T1000 (cell line): Measurements from ENCODE around the gene KHDC3L.

Source experiments
- DNase-seq: peaks from one replicate; lab custom pipeline; 2025; ENCODE audit warnings: mixed read lengths; lab: John Stamatoyannopoulos, UW

Gene KHDC3L, protein sequence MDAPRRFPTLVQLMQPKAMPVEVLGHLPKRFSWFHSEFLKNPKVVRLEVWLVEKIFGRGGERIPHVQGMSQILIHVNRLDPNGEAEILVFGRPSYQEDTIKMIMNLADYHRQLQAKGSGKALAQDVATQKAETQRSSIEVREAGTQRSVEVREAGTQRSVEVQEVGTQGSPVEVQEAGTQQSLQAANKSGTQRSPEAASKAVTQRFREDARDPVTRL

DNA sequence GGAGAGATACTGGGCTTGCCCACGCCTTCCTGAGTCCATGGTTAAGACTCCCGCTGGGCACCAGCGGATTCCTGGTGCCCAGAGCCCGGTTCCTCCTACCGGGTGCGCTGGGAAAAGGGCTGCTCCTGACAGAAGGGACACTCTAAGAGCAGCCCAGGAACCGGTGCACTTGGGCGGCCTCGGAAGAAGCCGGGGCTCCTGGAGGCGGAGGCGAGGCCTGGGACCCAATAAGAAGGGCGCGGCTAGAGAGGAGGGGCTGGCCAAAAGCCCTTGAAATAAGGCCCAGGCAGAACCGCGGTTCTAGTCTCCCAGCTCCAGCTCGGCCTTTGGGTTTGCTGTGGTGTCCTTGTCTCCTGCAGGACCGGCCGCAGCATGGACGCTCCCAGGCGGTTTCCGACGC is at the start of gene KHDC3L:
Gene KHDC3L (plus strand): TSS at position 301 of the 400 bp plus-strand sequence. CDS start 72 bp downstream, at position 373.
- no peak for DNase-seq

DNA sequence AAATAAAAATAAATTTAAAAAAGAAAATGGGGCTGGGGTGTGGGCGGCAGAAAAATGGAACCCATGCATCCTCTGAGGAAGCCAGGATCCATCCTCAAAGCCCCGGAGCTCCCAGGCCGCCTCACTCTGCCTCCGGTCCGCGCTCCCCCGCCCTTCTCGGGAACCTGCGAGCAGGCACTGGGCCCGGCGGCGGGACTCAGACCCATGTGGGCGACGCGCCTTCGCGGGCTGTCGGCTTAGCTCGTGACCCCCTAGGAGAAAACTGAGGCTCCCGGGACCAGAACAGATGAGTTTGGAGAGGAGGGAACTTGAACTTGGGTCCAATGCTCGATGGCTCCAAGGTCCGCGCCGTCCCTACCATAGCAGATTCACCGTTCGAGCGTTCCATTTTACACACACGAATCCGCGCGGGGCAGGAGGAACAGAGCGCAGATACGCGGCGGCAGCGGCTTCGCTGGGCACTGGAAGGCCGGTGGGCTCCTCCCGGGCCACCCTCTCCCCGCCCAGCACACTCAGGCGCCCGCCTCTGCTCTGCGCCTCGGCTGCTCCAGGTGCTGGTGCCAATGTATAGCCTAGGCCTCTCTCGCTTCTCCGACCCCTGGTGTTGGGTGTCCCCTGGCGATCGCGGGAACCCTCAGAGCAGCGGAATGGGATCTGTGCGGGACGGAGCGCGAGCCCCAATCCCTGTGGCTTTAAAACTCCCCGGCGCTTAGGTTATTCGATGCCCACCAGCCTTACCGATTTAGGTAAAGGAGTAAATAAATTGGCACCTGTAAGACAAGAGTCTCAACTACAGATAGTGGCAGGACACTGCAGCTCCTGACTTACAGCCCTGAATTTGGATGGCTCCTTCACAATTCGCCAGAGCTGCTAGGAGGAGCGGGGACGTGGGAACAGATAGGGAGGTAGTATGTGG is 47.6 kb upstream of the KHDC3L start:
- DNase-seq = no peak

DNA sequence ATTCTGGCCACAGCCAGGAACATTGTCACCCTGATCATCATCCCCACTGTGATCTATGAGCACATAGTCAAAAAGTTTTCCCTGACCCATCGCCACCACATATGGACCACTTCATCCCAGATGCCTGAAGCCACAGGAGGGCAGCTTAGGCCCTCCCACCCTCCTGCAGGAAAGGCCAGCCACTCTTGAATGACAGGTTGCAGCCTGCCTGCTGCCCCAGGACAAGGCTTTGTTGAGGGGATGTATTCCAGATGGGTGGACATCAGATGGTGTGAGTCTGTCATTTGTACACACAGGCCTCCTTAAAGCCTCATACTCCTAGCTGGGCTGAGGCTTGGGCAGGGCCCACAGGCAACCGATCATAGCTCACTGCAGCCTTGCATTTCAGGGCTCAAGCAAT is 39.1 kb upstream of the KHDC3L start:
- no peak for DNase-seq

DNA sequence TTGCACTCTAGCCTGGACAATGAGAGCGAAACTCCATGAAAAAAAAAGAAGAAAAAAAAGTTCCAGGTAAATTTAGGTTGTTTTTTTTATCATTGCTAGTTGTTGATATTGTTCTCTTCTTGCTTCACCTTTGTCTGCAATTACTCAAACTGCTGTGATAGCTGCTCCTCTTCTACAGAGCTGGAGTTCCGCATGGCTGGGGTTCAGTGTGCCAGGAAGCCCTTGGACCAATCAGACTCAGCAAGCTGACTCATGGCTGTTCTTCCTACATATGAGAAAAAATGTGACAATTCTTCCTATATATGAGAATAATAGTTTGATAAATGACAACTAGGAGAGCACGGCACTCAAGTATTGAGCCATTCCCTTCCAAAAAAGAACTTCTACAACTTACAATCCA is 36.8 kb upstream of the KHDC3L start:
- DNase-seq = no peak

DNA sequence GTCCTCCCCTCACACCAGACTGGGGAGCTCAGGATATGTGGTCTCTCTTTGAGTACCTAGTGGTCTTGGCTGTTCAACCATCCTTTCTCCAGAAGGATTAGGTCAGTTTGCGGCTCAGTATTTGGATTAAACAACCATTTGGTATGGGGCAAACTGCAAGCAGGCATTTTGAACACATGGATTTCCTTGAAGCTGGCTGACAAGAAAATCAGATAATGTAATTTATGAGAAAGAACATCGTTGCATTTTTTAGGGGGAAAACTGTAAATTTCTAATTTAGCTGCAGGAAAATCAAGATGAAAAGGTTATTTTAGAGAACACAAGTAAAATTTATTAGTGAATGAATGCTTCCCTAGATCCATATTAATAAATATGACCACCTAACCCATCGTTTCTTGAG is 33.7 kb upstream of the KHDC3L start:
- DNase-seq = no peak

DNA sequence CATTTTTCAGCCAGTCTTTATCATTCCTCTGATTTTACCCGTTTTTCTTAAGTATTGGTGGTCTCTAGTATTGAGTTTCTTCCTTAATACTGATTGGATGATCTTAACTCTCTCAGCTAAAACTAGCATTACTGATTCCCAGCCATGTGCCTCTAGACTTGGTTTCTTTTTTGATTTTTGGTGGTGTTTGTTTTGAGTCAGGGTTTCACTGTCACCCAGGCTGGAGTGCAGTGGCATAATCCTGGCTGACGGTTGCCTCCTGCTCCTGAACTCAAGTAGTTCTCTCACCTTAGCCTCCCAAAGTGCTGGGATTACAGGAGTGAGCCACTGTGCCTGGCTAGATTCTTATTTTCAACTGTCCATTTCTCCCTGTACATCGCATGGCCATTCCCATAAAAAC is 33.3 kb upstream of the KHDC3L start:
- no peak for DNase-seq

DNA sequence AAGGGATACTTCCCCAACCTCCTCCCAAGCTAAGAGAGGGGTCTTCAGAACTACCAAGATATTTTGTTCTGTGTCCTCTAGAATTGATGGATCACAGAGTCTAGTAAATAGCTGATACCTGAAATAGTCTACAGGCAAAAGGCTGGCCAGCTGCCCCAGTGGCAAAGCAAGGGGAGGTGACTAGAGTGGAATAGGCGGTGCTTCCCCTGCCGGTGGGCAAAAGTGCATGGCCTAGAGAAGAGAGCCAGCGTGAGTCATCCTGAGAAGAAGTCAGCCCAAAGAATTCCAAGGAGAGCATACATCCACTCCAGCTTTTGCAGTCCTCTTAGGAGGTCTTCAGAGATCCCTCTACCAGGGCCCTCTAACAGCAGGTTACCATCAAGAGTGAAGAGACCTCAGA is 23.1 kb upstream of the KHDC3L start:
- peak; percentile 15 for DNase-seq

DNA sequence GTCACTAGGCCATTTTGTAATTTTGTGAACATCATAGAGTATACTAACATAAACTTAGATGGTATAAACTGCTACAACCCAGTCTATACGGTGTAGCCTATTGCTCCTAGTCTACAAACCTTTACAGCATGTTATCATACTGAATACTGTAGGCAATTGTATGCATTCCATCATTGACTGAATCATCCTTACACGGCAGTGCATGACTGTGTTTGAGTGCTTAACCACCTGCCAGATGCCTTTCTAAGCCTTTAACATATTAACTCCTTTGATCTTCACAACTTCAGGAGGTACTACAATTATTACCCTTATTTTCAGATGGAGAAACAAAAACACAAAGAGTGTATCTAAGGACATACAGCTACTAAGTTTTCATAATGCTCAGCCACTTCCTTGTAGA is 22.4 kb upstream of the KHDC3L start:
- no peak for DNase-seq

DNA sequence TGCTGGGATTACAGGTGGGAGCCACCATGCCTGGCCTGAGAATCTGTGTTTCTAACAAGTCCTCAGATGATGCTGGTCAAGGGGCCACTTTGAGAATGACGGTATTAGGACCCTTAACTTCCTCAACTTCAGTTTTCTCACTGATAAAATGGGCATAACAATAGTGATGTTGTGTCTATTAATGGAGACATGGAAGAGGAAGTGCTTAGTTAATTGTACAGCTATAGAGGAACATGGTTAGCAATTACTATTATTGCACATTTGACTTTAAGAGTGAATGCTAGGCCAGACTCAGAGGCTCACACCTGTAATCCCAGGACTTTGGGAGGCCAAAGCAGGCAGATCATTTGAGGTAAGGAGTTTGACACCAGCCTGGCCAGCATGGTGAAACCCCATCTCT is 21.1 kb upstream of the KHDC3L start:
- no peak for DNase-seq

DNA sequence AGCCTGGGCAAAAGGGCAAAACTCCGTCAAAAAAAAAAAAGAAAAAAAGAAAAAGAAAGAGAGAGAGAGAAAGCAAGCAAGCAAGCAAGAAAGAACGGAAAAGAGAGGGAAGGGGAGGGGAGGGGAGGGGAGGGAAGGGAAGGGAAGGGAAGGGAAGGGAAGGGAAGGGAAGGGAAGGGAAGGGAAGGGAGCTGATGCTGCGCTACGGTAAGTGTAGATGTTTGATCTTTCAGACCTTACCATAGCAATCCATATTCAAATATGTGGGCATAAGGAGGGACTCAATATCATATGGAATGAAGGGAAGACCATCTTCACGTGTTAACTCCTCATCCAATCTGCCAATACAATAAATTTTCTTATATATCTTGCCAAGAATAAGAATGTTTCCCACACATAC is 20.3 kb upstream of the KHDC3L start:
- no peak for DNase-seq

DNA sequence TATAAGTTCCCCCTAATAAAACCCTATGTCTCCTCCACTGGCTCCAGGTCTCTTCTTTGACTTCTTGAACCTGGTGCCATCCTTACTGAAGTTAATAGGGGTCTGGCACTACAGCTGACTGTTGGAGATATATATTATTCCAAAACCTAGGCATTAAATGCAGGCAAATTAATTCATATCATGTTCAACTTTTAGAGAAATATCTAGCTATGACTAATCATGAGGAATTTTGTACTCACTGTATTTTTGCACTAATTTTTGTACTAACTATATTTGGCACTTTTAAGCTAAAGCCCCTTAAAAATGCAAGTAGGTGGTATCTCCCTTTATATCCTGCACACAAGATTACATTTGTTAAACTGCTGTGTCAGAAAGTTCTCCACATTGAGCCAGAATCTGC is 19.3 kb upstream of the KHDC3L start:
- DNase-seq = no peak

DNA sequence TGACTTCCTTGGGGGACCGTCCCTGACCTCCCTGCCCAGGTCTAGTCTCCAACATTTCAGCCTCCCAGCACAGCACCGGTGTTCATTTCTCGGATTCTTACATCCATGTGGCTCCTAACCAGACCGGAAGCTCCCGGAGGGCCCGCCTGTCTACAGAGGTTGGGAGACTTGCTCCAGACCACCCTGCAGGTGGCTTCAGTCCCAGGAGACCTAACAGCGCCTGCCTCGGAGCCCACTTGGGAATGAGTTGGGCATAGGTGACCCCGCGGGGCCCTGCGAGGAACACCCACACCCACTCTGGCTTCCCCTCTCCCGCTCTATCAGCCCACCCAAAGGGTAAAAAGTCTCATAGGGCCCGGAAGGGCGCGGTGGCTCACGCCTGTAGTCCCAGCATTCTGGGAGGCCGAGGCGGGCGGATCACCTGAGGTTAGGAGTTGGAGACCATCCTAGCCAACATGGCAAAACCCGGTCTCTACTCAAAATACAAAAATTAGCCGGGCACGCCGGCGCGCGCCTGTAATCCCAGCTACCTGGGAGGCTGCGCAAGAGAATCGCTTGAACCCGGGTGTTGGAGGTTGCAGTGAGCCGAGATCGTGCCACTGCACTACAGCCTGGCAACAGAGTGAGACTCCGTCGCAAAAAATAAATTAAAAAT is 13.8 kb upstream of the KHDC3L start:
- DNase-seq = no peak

DNA sequence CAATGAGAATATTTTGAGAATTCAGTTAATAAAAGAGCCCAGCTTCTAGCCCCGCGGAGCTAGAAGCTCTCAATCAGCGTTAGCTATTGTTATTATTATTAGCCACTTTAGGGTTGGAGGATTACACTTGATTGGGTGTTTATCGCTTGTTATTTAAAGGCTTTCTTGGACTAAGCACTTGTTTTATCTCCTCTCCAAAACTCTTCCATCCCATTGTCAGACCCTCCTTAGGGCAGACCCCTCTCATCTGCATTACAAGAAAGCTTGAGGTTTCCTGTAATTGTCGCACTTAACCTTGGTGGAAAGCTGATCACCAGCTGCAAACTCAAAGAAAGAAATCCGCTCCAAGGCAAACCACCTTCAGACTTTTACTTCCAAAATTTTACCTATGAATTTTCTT is 13.1 kb upstream of the KHDC3L start:
- no peak for DNase-seq

DNA sequence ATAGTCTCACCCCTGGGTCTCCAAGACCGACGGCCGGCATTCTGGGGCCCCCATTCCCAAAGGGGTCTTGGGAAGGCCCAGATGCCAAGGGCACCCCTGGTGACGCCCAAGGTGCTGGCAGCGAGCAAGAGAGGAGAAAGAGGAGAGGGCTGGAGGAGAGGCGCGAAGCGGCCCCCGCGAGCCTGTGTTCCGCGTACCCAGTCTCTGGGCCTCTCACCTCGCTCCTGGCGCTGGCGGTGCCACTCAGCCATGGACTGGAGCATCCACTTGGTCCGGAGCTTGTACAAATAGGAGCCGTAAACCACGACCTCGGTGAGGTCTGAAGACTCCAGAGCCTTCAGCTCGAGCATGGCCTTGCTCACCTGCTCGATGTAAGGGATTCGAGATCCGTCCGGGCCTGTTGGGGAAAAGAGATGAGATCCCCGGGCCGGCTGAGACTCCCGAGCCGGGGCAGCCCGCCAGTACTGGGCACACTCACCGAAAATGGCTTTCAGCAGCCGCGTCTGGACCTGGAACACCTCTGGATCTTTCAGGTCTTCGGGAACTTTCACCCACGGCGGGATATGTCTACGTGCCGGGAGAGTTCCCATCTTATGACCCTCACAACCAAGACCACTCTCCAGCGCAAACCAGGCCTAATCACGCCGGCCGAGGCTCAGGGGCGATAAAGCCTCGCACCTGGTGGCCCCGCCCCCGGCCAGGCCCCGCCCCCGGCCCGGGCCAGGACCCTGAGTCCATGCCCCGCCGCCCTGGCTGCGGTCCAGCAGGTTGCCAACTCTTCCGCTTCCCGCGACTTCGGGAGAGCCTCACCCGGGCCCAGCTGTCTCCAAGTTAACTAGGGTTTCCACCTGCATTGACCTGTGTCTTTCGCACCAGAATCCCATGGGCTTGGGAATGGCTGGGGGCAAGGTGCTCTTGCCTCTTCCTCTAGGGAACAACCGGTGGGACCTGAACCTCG is 8.5 kb upstream of the KHDC3L start, which contains the start of gene DPPA5:
Gene DPPA5 (minus strand): TSS at position 641 of the 958 bp plus-strand sequence. CDS start 51 bp downstream, at position 590.
- no peak for DNase-seq

DNA sequence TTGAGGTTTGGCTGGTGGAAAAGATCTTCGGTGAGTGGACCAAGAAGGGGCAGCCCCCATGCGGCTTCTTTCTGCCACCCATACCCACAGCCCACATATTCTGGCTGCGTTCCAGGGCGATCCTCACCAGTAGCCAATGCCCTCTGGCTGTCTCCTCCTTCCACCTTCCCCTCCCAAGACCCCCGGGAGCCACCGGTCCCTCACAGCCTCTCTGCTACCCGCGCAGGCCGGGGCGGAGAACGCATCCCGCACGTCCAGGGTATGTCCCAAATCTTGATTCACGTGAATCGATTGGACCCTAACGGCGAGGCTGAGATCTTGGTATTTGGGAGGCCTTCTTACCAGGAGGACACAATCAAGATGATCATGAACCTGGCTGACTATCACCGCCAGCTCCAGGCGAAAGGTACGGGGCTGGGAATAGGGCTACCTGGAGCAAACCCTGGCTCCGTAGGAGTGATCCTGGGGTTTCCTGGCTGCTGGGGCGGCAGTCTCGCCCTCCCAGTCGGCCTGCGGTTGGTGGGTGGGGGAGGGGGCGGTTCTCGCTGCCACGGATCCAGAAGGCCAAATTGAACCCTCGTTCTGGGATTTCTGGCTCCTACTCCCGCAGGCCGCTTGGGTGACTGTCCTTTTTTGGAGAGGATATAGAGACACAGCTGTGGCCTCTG is 545 bp downstream of the KHDC3L start:
- no peak for DNase-seq

DNA sequence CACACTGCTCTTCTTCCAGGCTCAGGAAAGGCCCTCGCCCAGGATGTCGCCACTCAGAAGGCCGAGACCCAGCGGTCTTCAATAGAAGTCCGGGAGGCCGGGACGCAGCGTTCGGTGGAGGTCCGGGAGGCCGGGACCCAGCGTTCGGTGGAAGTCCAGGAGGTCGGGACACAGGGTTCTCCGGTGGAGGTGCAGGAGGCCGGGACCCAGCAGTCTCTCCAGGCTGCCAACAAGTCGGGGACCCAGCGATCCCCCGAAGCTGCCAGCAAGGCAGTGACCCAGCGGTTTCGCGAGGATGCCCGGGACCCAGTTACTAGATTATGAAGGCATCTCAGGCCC is 1.0 kb downstream of the KHDC3L start:
- no peak for DNase-seq

DNA sequence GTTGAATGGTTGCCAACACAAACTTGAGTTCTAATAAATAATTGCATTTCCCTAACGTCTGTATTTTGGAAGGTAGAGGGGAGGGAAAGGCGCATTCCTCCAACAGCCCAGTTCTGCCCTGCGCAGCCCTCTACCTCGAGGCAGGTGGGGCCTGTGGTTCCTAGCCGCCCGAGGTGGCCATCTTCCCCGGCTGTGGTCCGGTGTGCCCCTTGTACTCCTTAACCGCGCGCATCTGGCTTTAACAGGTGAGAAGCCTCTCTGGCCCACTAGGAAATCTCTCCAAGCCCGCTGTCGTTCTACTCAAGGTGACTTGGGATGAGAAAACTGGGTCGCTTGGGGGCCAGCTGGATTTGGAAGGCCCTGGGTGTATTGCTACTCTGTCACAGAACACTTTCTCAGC is 1.7 kb downstream of the KHDC3L start:
- DNase-seq = no peak

DNA sequence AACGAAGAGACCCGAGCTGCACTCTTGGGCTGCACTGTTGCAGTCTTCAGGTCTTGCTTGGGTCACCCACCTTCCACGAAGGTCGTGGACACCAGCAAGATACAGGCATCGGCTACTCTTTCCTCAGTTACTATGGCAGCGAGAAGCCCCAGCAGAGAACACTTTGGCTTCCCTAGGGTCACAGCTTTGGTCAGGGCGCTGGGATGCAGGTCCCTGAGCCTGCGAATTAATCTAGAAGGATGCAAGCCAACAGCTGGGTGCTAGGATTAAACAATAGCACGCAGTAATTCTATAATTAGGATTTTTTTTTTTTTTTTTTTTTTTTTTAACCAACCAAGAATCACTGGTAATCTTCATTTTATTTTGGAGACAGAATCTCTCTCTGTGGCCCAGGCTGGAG is 2.1 kb downstream of the KHDC3L start:
- DNase-seq = no peak

DNA sequence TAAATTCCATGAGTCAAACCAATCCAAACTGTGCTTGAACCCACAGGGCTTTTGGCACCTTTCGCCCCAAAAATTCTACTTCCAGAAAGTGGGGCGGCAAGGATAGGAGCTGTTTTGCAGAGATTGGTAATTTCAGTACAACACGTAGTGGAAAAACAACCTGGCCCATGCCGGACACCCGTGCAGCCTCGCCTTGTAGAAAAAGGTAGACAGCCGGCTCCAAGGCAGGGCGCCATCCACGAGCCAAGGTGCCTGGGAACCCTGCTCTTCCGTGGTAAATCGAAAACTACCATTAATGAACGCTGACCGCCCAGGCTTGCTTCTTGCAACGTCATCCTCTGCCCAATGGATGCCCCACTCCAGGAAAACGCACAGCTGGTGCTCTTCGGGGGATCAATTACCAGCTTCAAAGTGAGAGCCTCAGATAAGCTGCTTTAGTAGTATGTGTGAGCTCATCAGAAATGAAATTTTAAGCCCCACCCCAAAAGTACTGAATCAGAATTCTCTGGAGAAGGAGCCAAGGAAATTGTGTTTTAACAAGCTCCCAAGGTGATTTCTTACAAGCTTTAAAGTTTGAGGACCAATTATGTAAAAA is 5.4 kb downstream of the KHDC3L start:
- DNase-seq = no peak

DNA sequence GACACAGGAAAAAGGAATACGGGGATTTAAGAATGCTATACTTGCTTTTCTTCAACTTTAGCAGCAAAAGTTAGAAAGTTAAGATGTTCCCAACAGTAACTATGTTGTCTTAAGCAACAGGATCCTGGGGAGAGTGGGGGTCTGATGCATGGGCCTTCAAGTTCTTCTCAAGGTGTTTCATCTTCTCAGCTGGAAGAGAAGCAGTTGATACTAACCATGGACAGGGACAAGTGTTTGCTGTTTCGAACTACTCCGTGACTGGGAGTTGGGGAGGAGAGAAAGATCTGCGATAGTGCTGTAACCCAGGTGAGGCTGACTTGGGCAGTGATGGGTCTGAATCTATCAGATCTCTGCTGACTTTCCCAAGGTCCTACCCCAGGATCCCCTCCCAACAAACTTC is 6.2 kb downstream of the KHDC3L start:
- no peak for DNase-seq

DNA sequence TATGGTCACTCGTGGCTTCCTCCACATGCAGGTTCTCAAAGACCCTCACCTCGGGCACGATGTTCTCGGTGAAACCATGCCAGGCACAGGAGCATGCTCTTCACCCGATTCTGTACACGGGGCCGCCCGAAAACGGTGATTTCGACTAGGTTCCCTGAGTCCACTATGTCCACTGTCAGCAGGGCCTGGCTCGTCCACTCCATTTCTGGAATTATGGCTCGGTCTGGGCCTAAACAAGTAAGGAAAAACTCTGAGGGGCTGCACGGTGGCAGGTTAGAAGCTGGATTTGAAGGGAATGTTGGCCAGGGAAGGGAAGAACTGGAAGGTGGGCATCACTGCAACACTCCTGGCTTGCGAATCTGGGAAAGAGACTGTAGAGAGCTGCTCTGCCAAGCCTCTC is 6.7 kb downstream of the KHDC3L start:
- no peak for DNase-seq
